Stromal cell of bone marrow (primary cell): ENCODE measurements around the gene ADCY10.
"Not testable (repeated sequence)": the region's sequence is repeated elsewhere in the genome, so short reads cannot be mapped to it uniquely, and the experiment has no call there.

Source experiments
- DNase-seq: peaks from one replicate; pipeline ENCODE4 v3.0.0-alpha.2; 2012; ENCODE audit warnings: low read depth

ADCY10 gene

DNA sequence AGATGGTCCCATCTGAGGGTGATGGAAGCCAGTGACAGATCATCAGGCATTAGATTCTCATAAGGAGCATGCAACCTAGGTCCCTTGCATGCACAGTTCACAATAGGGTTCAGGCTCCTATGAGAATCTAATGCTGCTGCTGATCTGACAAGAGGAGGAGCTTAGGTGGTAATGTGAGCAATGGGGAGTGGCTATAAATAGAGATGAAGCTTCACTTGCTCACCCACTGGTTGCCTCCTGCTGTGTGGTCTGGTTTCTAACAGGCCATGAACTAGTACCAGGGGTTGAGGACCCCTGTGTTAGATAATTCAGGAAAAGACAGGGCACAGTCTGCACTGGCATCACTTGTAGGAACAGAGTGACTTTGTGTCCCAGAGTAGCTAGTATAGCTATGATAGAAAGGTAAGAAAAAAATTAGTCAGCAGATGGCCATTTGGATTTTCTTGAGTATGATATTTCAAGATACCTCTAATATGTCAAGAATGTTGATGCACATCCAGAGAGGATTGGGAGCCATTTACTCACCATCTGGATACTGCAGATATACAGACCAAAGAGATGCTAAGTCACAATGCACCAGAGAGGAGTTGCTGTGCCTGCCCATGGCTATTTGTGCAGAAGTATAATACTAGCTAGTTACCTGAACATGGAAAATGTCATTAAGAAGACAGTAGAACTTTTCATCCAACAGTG lies 53.6 kb downstream of the ADCY10 start:
- DNase-seq = no peak

DNA sequence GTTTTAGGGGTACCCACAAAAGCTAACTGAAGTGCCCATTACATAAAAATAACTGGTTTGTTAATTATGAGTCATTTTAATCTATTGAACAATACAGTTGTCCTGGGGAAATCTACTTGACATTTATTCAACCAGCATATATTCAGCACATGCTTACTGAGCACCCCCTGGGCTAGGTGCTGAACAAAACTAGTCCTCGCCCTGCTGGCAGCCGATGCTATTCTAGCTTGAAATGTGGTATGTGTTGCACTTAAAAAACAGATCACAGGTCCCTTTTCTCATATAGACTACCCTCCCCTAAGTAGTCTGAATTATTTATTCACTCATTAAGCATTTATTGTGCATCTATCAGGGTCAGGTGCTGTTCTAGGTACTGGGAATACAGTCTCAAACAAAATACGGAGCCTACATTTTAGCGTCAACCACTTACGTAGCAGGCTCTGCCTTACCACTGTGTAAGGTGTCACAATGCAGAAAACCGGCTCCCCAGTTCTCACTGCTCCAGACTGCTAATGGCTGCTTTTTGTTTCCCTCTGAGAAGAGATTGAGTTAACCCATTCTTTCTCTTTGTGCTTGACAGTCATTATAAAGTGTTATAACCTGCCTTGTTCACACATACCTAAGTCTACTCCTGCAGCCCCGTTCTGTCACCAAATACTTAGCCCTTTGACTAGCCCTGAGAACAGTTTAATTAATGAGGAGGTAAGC lies 57.1 kb downstream of the ADCY10 start:
- no peak for DNase-seq

DNA sequence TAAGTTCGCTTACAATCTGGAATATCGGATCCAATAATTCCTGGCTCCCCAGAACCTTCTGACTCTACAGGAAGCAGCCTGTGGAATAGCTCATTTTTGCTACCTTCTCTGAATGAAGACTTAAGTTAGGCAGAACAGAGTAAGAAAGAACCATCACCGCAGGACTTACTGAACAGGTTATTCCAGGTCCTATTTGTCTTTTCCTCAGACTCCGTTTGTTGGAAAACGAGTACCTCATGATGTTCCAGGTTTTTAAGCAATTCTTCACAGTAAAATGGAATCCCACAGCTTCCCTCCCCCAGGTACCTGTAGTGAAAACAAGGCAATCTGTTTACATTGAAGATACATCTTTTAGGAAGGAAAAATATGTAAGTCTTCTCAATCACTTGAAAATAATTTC lies 59.8 kb downstream of the ADCY10 start:
- DNase-seq = no peak

DNA sequence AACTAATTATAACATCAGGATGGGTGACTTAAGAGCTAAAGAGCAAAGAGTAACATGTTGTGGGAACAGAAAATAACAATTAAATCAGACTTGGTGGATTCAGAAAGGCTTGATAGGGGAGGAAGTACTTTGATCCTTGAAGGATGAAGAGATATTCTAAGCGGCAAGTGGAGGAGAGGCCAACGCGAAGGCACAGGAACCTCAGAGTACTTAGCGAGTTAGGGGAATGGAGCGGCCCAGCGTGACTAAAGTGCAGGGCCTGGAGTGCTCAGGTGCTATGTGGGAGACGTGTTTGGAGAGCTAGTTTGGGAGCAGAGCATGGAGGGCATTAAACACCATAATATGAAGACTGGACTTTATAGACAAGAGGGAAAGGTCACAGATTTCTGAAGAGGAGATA lies 64.3 kb downstream of the ADCY10 start:
- DNase-seq = no peak

DNA sequence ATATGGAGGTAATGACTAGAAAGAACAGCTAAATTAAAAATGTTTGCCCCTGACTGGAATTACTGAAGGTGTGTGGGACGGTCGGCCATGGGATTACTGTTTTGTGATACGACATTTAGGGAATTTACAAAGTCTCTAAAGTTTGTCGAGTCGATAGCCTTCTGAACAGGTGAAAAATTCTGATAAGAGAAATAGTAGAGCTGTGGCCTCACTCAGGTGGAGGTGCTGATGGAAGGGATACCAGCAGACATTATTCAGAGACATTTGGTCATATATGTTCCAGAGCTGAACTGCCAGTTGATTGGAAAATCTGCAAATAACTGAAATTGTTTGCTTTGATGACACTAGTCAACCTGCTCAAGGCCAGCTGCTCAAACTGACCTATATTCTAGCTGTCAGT lies 71.1 kb downstream of the ADCY10 start:
- no peak for DNase-seq

DNA sequence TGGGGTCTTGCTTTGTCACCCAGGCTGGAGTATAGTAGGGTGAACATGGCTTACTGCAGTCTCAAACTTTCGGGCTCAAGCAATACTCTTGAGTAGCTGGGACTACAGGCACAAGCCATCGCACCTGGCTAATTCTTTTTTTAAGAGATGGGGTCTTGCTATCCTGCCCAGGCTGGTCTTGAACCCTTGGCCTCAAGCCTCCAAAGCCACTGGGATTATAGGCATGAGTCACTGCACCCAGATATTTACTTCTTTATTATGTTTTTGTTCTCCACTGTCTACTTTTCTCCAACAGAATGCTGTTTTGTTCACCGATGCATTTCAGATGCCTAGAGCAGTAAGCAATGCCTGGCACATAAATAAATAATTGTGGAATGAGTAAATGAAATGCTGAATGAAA lies 72.4 kb downstream of the ADCY10 start:
- no peak for DNase-seq

DNA sequence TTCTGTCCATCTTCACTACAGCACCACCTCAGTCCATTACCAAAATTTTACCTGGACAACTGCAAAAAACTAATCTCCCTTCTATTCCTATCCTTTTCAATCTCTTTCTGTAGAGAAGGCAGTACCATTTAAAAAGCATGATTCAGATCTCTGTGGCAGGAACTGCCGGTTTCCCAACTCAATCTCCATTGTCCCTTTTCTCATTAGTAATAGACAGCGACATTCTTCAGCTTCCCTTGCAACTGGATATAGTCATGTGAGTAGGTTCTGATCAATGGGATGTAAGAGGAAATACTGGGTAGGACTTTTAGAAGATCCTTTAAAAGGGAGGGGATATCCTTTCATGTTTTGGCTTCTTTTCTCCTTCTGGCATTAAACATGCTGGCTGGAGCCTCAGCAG lies 74.9 kb downstream of the ADCY10 start:
- no peak for DNase-seq

DNA sequence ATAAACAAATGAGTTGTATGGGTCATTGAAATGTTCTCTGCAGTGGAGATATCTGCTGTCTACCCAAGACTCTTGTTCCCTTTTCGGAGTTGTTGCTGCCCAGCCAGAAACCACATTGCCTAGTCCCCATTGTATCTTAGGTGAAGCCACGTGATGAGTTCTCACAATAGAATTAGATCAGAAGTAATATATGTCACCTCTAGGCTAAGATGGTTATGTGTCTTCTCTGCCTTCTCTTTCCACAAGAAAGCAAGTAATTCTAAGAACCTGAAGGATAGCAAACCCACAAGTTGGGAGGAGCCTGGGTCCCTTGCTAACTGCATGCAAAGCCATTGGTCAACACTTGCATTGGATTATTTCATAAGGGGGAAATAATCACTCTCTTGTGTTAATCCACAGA lies 76.6 kb downstream of the ADCY10 start:
- DNase-seq = no peak

DNA sequence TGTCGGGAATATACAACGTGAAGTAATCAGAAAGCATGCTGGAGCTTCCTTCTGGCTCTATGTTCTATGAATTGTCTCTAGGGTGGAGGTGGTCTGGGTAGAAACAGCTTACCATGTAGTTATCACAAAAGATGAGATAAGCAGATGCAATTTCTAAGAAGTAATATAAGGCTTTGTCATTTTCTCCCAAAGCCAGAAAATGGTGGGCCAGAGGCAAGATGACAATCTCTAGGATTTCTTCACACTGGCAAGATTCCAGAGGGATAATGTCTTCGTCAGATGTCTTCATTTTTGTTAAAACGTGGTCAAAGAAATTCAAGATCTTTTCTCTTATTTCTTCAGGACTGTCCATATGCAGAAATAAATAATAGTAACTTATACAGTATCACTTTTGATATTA lies 77.7 kb downstream of the ADCY10 start:
- no peak for DNase-seq

DNA sequence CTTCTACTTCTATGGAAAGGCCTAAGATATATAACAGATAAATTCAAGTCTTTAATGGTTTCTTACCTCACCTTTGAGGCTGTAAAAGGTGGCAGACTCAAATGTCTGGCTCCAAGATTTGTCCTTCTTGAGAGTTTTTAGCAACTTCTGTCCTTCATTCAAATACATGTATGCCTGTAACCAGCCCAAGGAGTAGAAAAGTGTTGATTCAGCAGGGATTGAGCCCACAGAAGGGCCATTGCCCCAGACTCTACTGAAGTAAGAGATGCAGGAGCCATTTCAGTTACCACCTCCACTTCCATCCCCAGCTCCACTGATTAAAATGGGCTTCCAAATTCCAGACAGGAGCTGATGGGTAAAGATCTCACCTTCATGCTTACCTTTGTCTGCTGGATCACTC lies 80.0 kb downstream of the ADCY10 start:
- no peak for DNase-seq

DNA sequence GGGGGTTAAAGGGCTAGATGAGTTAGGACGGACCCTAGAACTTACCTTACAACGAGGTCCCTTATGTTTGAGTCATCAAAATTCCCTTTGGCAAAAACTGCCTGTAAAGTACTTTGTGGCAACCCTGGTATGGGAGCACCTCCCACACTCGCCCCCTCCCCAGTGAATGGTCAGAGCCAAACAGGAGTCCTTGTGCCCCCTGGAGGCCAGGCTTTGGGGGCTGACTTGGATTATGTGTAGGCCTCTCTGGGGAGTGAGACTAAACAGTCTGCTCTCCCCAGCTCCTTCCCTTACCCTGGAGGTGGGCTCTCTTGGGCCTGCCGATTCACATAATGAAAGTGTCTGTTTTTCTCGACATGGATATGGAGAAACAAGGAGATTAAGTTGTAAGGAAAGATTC lies 81.2 kb downstream of the ADCY10 start:
- no peak for DNase-seq

DNA sequence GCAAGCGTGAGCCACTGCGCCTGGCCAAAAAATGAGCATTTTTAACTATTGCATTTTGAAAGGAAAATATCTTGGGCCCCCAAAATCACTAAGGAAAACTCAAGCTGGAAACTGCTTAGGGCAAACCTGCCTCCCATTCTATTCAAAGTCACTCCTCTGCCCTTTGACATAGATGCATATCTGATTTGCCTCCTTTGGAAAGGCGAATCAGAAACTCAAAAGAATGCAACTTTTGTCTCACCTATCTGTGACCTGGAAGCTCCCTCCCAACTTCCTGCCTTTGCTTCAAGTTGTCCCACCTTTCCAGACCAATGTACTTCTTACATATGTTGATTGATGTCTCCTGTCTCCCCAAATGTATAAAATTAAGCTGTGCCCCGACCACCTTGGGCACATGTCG lies 83.3 kb downstream of the ADCY10 start:
- not testable (repeated sequence) for DNase-seq

DNA sequence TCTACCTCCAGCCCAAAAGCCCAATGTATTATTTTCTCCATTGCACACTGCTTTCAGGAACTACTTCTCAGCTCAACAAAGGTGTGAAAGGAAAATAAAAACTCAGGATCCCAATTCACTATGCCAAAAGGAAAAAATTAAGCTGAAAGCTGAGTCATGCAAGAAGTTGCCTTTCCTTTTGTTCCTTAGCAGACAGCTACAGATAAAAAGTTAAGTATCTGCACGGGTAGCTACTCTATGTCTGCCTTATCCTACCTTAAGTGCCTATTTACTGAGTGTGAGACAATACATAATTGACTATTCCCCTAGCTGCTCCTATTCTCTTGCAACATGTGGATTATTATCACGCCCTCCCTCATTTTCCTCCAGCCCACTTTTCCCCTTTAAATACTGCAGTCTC lies 84.1 kb downstream of the ADCY10 start:
- no peak for DNase-seq

DNA sequence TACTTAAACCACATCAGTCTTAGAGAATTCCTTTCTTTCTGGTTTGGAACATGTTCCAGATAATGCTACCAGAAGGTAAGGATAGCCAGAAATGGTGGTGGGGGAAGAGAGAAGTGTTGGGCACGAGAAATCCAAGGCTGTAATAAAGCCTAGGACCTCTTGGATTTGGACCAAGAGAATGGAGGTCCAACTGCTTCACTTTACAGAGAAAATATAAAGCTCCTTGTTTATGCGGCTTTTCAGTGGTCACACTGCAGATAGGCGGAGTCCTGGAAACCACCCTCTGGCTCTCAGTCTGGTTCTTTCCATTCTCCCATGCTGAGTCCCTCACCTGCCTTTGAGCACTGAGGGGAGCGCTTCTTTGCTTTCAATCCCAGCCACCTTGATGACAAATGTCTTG lies 87.8 kb downstream of the ADCY10 start:
- DNase-seq = no peak

DNA sequence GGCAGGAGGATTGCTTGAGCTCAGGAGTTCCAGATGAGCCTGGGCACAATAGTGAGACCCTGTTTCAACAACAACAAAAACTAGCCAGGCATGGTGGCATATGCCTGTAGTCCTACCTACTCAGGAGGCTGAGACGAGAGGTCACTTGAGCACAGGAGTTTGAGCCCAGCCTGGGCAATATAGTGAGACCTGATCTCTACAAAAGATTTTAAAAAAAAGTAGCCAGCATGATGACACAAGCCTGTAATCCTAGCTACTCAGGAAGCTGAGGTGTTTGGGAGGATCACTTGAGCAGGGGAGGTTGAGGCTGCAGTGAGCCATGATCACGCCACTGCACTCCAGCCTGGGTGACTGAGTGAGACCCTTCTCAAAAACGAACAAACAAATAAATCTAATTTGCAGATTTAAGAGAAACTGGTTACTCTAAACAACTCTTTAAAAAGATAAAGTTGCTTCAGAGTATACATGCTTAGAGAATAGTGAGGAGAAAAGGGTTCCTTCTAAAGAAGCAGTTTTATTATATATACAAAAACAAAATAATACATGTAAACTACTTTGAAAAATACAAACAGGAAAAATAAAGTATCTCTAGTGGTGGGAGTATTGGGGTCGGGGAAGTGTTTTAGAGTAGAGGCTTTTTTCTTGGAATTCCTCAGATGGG lies 88.4 kb downstream of the ADCY10 start:
- no peak for DNase-seq

DNA sequence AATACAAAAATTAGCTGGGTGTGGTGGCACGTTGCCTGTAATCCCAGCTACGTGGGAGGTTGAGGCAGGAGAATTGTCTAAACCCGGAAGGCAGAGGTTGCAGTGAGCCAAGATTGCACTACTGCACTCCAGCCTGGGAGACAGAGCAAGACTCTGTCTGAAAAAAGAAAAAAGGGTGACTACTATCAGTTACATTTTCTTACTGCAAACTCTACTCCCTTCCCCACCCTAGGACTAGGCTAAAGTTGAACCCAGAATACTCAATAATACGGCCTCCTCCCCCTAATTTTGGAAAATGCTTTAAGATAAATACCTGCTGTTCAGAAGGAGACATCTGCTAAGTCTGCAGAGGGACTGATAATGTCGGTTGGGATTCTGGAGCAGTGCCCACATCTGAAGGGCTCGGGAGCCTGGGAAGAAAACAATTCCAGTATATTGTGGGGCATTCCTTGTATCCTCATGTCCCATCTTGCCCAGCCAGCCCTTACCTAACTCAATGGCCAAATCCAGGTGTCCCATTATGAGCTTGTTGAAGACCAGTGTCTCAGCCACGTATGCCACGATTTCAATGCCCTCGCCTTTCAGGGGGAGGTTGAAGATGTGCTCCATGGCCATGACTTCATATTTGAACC lies 89.7 kb downstream of the ADCY10 start:
- DNase-seq = no peak

DNA sequence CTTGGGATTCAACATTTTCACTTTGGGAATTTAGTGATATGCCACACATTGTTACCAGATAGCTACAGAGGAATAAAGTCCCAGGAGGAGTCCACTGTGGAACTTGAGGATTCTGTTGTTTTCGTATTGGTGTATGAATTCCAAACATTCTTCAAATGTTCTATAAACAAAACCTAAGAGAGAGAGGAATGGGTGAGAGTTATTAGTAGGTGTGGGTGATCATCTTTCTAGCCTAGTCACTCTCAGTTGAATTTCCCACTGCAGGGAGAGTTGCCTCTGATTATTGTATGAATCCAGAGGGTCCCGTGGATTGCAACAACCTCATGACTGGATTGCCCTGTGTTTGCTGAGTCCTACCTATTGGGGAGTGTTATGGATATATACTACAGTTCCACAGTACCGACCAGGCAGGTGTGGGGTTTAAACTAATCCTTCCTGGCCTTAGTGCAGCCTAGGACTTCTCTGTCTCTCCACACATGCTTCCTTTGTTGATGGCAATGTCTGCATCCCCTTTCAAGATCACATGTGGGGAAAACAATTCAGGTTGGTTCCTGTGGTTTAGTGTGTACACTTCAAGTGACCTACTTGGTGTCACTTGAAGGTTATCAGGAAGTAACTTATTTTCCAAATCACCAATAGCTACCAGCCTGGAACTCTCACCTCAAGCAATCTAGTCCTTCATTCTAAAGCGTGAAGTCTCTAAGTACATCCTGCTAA lies 91.8 kb downstream of the ADCY10 start:
- DNase-seq = no peak

DNA sequence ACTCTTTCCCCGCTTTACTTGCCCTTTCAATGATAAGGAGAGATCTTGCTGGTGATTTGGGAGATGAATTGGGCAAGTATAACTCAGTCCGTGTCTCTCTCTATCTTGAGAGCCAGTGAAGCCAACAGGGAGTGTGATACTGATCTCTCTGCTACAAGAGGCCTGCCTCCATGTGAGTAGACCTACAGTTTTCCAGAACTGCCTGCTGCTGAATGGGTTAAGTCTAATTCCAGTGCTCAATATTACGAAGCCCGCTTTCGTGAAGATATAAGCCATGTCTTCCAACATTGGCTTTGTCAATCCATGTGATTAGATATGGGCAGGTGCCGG lies 92.6 kb downstream of the ADCY10 start:
- DNase-seq = no peak

DNA sequence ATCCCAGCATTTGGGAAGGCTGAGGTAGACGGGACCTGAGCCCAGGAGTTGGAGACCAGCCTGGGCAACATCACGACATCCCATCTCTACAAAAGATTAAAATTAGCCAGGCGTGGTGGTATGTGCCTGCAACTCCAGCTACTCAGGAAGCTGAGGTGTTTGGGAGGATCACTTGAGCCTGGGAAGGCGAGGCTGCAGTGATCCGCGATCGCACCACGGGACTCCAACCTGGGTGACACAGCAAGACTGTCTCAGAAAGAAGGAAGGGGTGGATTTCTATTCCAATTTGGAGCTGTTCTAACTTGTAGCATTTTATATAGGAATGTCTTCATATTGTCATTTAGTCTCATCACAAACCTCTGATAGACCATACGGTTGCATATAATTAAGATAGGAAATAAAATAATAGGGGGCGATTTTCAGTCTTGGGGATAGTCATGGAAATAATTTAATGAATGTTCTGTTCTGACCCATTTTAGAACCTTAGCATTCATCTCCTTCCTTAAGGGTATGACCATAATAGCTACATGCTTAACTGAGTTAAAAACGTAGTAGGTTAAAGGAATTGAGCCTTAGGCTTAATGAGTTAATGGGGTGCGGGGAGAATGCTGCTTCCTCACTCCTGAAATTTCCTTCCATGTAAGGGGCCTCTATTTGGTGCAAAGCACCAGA lies 93.1 kb downstream of the ADCY10 start:
- DNase-seq = no peak

DNA sequence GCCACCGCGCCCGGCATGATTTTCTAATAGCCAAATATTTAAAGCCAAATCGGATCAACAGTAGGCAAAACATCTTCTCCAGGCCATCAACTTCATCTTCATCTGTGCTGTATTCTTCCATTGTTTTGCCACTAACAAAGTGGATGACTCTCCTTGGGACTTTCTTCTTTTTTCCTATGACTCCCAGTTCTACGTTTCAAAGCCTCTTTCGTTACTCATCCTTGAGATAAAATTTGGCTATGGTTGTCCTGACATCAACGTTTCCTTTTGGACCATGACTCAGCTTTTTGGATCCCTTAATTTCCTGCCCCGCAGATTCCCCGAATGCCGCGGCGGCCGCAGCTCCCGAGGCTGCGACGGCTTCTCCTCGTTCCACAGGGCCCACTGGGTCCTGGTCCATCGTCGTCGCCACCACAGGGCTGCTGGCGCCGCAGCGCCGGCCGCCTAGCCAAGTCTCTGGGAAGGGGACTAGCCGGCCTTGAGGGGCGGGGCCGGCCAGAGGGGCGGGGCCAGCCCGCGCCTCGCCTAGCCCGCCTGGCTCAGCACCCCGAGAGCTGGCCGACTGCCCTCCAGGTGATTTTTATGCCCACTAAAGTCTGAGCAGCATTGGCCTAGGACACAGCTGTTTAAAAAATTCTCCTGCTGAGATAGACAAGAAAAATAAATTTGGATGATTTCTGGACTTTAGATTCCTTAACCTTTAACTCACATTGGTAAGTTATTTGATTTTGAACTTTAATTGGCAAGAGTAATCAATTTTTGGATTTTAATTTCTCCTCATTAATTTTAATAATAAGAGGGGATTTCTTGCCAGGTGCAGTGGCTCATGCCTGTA lies 93.9 kb downstream of the ADCY10 start:
- peak; percentile 90 for DNase-seq

DNA sequence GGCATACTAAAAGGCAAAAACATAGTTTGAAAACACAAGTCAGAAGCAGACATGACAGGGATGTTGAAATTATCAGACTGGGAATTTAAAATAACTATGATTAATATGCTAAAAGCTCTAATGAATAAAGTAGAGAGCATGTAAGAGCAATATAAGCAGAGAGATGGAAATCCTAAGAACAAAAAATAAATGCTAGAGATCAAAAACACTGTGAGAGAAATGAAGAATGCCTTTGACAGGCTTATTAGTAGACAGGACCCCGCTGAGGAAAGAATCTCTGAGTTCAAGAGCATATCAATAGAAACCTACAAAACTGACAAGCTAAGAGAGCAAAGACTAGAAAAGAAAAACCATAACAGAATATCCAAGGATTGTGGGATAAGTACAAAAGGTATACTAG lies 98.3 kb downstream of the ADCY10 start:
- no peak for DNase-seq
